Limb (tissue), 2 donors: ENCODE results near the gene TFF1.
A peak's percentile ranks its signal among the peaks of the same experiment; 100 is the strongest.

Source experiments
- DNase-seq, 2 donors: peaks; one replicate each; pipeline ENCODE4 v3.0.0-alpha.2; 2016; ENCODE audit errors: extremely low spot score in 2 of 2

Gene TFF1

GRCh38 chr21:42319376-42319775 is 47.0 kb downstream of the TFF1 start:
- no peak for DNase-seq

DNA sequence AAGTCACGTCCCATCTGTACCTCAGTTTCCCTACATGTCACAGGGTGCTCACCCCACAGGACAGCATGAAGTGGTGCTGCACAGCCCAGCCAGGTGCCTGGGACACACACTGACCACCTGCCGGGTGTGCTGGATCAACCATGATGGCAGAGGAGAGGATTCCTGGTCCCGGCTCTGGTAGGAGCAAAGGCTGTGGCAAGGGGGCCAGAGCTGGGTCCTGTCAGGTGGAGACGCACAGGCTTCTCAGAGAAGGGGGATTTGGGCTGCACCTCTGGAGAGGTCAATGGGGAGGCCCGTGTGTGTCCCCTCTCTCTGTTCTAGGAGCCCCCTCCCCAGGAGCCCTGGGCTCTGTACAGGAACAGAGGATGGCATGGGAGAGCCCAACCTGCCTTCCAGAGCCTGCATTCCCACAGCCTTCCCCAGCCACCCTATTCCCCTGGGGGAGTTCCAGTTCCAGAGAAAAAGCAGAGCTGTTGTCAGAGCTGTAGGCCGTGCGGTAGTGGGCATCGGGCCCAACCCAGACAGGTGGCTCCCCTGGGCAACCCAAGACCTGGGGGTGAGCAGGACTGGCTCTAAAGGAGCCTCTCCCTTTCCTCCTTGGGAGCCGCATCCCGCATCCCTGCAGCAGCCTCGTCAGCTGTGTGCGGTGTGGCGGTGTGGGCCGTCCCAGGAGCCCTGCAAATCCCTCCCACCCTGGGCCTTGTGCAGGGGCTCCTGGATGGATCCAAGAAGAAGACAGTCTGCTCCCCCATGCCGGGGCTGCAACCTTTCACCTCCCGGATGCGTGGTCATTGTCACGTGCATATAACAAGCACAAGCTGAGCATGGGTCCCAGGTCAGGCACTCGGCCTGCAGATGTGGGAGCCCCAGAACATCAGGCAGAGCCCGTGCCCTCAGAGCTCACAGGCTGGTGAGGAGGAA is 48.2 kb downstream of the TFF1 start:
- no peak for DNase-seq

DNA sequence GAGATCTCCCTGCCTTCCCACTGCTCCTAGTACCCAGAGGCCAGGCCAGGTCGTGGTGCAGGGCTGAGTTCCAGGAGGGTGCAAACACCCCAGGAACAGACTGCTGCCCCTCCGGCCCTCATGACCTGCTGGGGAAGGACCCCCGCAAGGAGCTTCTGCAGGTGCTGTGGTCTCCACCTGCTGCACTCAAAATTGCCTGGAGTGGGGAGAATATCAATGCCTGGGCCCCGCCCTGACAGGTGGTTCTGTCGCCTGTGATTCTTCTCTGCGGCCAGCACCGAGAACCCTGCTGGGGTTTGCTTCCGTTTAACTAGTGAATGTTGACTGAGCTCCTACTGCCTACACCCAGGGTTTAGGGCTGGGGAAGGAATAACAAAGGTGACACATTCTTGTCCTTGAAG is 49.0 kb downstream of the TFF1 start:
- no peak for DNase-seq

- no peak for DNase-seq
These were observed 49.4 kb downstream of the TFF1 start for GRCh38 chr21:42316891-42317290.

DNA sequence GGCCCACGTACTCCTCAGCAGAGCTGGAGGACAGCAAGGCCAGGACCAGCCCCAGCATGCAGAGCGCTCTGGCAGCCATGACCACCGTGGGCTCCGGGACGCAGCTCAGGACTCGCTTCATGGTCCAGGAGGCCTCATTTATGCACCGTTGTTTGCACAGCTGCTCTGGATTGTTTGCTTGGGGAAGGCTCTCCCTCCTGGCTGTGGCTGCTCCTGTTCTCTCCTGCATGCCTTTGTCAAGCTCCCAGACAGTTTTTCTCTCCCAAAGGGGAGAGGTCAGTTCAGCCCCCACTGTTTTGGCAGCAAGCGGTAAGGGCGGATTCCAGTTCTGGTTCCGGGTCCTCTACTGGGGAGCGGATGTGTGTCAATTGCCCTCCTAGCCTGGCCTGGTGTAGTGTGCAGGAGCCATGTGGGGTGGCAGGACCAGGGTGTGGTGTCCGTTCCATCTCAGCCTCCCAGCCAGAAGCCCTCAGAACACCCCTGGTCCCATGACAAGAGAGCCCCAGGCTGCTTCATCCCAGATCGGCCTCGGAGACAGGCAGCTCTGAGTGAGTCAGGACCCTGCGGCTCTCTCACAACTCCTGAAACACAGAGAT is 50.9 kb downstream of the TFF1 start, which contains the start of gene TFF3:
Gene TFF3, minus strand, starts transcription at position 114 of the 596 bp plus-strand sequence. Its CDS starts 35 bp downstream, at position 79.
- no peak for DNase-seq

DNA sequence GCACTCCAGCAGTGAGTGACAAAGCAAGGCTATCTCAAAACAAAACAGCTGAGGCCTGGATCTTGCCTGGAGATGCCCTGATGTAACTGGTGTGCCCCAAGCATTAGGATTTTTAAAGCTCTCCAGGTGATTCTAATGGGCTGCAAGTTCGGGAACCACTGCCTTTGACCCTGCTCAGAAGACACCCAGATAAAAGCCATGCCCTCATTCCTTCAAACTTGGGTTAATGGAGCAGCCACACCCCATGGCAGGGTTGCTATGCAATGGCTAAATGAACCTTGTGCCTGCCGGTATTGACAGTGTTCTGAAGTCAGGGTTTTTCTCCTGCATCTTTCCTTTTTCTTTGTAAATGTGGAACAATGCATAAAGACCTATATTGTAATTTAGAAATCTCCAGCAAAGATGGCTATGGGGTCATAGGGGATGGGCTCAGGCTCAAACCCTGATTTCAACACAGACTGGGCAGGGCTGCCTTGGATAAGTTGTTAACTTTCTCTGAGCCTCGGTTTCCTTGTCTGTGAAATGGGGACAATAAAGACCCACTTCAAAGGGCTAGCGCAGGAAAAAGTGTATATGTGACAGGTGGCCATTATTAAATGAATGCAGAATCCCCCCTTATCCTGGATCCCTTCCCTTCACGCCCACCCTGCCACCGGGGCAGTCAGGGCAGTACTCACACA is 51.6 kb downstream of the TFF1 start:
- DNase-seq = no peak

GRCh38 chr21:42313501-42313969 is 52.8 kb downstream of the TFF1 start:
- DNase-seq = peak in 1 of 2 donors; percentile 27

GRCh38 chr21:42312626-42313104 is 53.7 kb downstream of the TFF1 start:
- DNase-seq = no peak
